OCI-LY7 (cell line): ENCODE results near the gene DUSP7. TPM values are rescaled to one million over a fixed set of nuclear protein-coding genes. Genes with fewer than 3 reads are reported as not detected.
A peak's percentile ranks its signal among the peaks of the same experiment; 100 is the strongest.

ENCODE experiments used
- BruUV-seq: library from RNA; stranded (reverse); fragments of 400-500 nt; replicated peaks from 2 replicates; lab custom pipeline; 2021; lab: Mats Ljungman, UMichigan
- CTCF ChIA-PET: fragments of 300-600 bp; sonication (Branson Sonifier 250); formaldehyde crosslinking; loops from one replicate; lab custom pipeline; 2022; ENCODE audit warnings: antibody characterized with exemption; ENCODE audit not compliant: unreplicated experiment; lab: Charles Lee
- POLR2A ChIA-PET: fragments of 300-600 bp; sonication (Branson Sonifier 250); formaldehyde crosslinking; loops from one replicate; lab custom pipeline; 2022; ENCODE audit warnings: antibody characterized with exemption; lab: Charles Lee
- DNase-seq: peaks from one replicate; pipeline ENCODE4 v3.0.0-alpha.2; 2015; ENCODE audit warnings: low spot score
- H2AFZ ChIP-seq: fragments of 200-600 bp; sonication (generic), shearing (Covaris generic); 2 replicates; pipeline ENCODE4 v1.6.1; 2014; ENCODE audit warnings: mild to moderate bottlenecking, antibody characterized with exemption, low read length, moderate library complexity
- H3K27ac ChIP-seq: fragments of 200-600 bp; sonication (generic); 2 replicates; pipeline ENCODE4 v1.5.1; 2014; ENCODE audit warnings: mixed run types, low read depth, mild to moderate bottlenecking, moderate library complexity, low read length, inconsistent platforms; ENCODE audit not compliant: poor library complexity, severe bottlenecking
- H3K36me3 ChIP-seq: fragments of 200-600 bp; sonication (generic); 2 replicates; pipeline ENCODE4 v1.6.1; 2014; ENCODE audit warnings: mild to moderate bottlenecking, antibody characterized with exemption, low read length, moderate library complexity, mixed read lengths; ENCODE audit not compliant: insufficient read depth
- H3K4me1 ChIP-seq: fragments of 200-600 bp; sonication (generic); 2 replicates; pipeline ENCODE4 v1.5.1; 2014; ENCODE audit warnings: mild to moderate bottlenecking, low read length; ENCODE audit not compliant: insufficient read depth, poor library complexity, severe bottlenecking
- H3K4me2 ChIP-seq: fragments of 200-600 bp; sonication (generic); 2 replicates; pipeline ENCODE4 v1.6.1; 2014; ENCODE audit warnings: mild to moderate bottlenecking, low read length
- H3K4me3 ChIP-seq: fragments of 200-600 bp; sonication (generic); 2 replicates; pipeline ENCODE4 v1.5.1; 2014; ENCODE audit warnings: mild to moderate bottlenecking, low read depth, low read length; ENCODE audit not compliant: poor library complexity, severe bottlenecking
- H3K79me2 ChIP-seq: fragments of 200-600 bp; sonication (generic); 2 replicates; pipeline ENCODE4 v1.6.1; 2016; ENCODE audit warnings: low read depth, mild to moderate bottlenecking, low read length, moderate library complexity, mixed read lengths; ENCODE audit not compliant: insufficient read depth
- H3K9me2 ChIP-seq: fragments of 200-600 bp; sonication (generic); 2 replicates; pipeline ENCODE4 v1.6.1; 2016; ENCODE audit warnings: mild to moderate bottlenecking, low read length, mixed read lengths; ENCODE audit not compliant: insufficient read depth
- H3K9me3 ChIP-seq: fragments of 200-600 bp; sonication (generic); 2 replicates; pipeline ENCODE4 v1.6.1; 2014; ENCODE audit warnings: mild to moderate bottlenecking, mixed run types, low read length, mixed read lengths
- H4K20me1 ChIP-seq: fragments of 200-600 bp; sonication (generic); 2 replicates; pipeline ENCODE4 v1.6.1; 2014; ENCODE audit warnings: mild to moderate bottlenecking, antibody characterized with exemption, low read length, moderate library complexity, mixed read lengths; ENCODE audit not compliant: insufficient read depth
- EZH2phosphoT487 ChIP-seq: fragments of 200-600 bp; sonication (generic); IDR thresholded peaks from 2 replicates; pipeline ENCODE4 v1.6.1; 2018; ENCODE audit warnings: low read depth, borderline replicate concordance, mild to moderate bottlenecking, mixed run types, antibody characterized with exemption, low read length, moderate library complexity, mixed read lengths
- intact Hi-C: fragments of 100-400 bp; cut with micrococcal nuclease; formaldehyde crosslinking; loops from one replicate; pipeline ENCODE4 v1.10.0; 2022; ENCODE audit not compliant: unreplicated experiment
- total RNA-seq, 2 experiments: library from RNA; depleted of rRNA in 1 of 2; stranded (reverse); fragments of >200 nt in 1 of 2; shearing (Covaris generic) in 1 of 2; gene quantifications; 2 replicates each; pipeline ENCODE4 v1.2.3, GENCODE V29; 2014 to 2022
- TF ChIP-seq, protein P1 (sequence below): fragments of 200-600 bp; sonication (generic); conservative IDR thresholded peaks from 2 replicates; pipeline ENCODE4 v1.5.1; 2014; ENCODE audit warnings: mild to moderate bottlenecking, antibody characterized with exemption, low read length, moderate library complexity, mixed read lengths

The DUSP7 gene
- total RNA-seq, 2 experiments from 2014 or later: 11.4 to 14.4 TPM

DNA sequence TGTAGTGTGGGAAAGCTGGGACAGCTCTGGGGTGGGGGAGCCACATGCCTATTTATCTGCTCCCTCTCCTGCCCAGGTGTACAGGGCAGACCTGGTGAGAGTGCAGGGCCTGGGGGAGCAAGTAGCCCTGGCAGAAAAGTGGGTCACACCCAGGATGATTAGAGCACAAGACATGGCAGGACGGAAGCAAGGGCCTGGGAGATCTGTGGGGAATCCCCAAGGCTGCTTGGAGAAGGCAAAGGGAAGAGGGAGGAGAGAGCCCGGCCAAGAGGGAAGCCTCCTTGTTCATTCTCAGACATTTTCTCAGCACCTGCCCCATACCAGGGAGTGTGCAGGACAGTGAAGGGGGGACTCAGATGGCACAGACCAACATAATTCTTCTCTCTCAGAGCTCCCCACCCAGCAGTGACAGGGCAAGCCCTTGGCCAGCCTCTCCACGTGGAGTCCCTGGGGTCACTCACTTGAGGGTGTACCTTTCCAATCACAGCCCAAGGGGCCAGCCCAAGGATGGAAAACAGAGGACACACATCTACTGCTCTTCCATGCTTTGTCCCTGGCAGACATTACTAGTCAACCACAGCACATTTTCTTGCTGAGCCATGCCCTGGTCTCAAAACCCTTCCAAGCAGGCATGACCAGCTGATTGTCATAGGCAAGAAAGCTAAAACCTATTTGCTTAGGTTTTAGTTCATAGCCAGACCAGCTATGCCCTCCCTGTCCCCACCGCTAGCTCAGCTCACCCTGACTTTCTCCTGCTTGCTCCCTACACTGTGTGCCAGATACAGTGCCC is 4.9 kb upstream of the DUSP7 start:
- no peaks in the 10 kb centered on the region for H3K9me3 ChIP-seq
- no TSS peak for BruUV-seq
- H3K27ac ChIP-seq: no peak overlapping the region
- no peak overlapping the region for H2AFZ ChIP-seq
- DNase-seq: no peak
- no peak overlapping the region for H3K4me3 ChIP-seq
- ChIA-PET POLR2A (no interaction called here), CTCF (no interaction called here)
- H3K9me2 ChIP-seq: no peaks in the 10 kb centered on the region
- no peak for TF ChIP-seq EZH2phosphoT487
- TF ChIP-seq, protein P1, sequence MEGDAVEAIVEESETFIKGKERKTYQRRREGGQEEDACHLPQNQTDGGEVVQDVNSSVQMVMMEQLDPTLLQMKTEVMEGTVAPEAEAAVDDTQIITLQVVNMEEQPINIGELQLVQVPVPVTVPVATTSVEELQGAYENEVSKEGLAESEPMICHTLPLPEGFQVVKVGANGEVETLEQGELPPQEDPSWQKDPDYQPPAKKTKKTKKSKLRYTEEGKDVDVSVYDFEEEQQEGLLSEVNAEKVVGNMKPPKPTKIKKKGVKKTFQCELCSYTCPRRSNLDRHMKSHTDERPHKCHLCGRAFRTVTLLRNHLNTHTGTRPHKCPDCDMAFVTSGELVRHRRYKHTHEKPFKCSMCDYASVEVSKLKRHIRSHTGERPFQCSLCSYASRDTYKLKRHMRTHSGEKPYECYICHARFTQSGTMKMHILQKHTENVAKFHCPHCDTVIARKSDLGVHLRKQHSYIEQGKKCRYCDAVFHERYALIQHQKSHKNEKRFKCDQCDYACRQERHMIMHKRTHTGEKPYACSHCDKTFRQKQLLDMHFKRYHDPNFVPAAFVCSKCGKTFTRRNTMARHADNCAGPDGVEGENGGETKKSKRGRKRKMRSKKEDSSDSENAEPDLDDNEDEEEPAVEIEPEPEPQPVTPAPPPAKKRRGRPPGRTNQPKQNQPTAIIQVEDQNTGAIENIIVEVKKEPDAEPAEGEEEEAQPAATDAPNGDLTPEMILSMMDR: no peak
- no peaks in the 10 kb centered on the region for H3K79me2 ChIP-seq
- H3K4me1 ChIP-seq: peaks cover 22% of the 10 kb centered on the region
- H4K20me1 ChIP-seq: no peaks in the 10 kb centered on the region
- intact Hi-C loops: no loop called here
- H3K4me2 ChIP-seq: no peak overlapping the region
- no peaks in the 10 kb centered on the region for H3K36me3 ChIP-seq

GRCh38 chr3:52059781-52060180 is 3.4 kb upstream of the DUSP7 start:
- H3K36me3 ChIP-seq: no peaks in the 10 kb centered on the region
- no peak overlapping the region for H3K4me3 ChIP-seq
- intact Hi-C loops: no loop called here
- no peak overlapping the region for H3K27ac ChIP-seq
- H3K79me2 ChIP-seq: no peaks in the 10 kb centered on the region
- H4K20me1 ChIP-seq: no peaks in the 10 kb centered on the region
- TF ChIP-seq, protein P1: no peak
- TF ChIP-seq EZH2phosphoT487: no peak
- no peak for DNase-seq
- H3K9me3 ChIP-seq: no peaks in the 10 kb centered on the region
- no peak overlapping the region for H2AFZ ChIP-seq
- CTCF ChIA-PET: no interaction called here
- POLR2A ChIA-PET: no interaction called here
- BruUV-seq: no TSS peak
- no peaks in the 10 kb centered on the region for H3K9me2 ChIP-seq
- H3K4me1 ChIP-seq: peaks cover 23% of the 10 kb centered on the region
- no peak overlapping the region for H3K4me2 ChIP-seq

GRCh38 chr3:52057812-52058495 is 1.6 kb upstream of the DUSP7 start:
- no peak overlapping the region for H3K27ac ChIP-seq
- no peaks in the 10 kb centered on the region for H3K79me2 ChIP-seq
- H3K36me3 ChIP-seq: peaks cover 6% of the 10 kb centered on the region; the same call in 1 of the 2 replicates
- TF ChIP-seq EZH2phosphoT487: no peak
- TF ChIP-seq, protein P1: no peak
- H4K20me1 ChIP-seq: no peaks in the 10 kb centered on the region
- H3K9me2 ChIP-seq: no peaks in the 10 kb centered on the region
- BruUV-seq: no TSS peak
- peak overlapping the region; percentile 55 for H3K4me3 ChIP-seq
- H3K4me1 ChIP-seq: peaks cover 39% of the 10 kb centered on the region
- CTCF ChIA-PET: interaction anchor here (0.6 kb wide), 1 partner anchor 330 kb away, joined by 3 read pairs; no protein-coding TSS in a partner anchor
- intact Hi-C loops: loop anchor here (2.0 kb wide), 1 partner anchor 115 kb away; the partner anchor contains the start of gene PARP3
- H3K4me2 ChIP-seq: peak overlapping the region; percentile 79
- POLR2A ChIA-PET: no interaction called here
- no peaks in the 10 kb centered on the region for H3K9me3 ChIP-seq
- DNase-seq: peak; percentile 36
- H2AFZ ChIP-seq: peak overlapping the region; percentile 84
